ENCODE results near the gene A1BG.
A peak's percentile ranks its signal among the peaks of the same experiment; 100 is the strongest.
"Not testable (repeated sequence)": the region's sequence is repeated elsewhere in the genome, so short reads cannot be mapped to it uniquely, and the experiment has no call there.

Gene A1BG

GRCh38 chr19:58380037-58380661 is 26.9 kb upstream of the A1BG start:
- Mint-ChIP-seq H3K4me1 (peaks cover 20 to 25% of the 10 kb centered on the region in 2 donors), H3K27ac (peak overlapping the region; percentile 97), H3K27me3 (no peaks in the 10 kb centered on the region), H3K4me3 (peak overlapping the region; percentile 91 to 94), H3K36me3 (peaks cover 4 to 6% of the 10 kb centered on the region in 2 donors), H3K9me3 (no peaks in the 10 kb centered on the region)
- ATAC-seq (replicated peaks), result peak in 1 of 2 donors; percentile 9
- DNase-seq, result no peak

- ATAC-seq (replicated peaks), result no peak
- Mint-ChIP-seq H3K36me3 (peaks cover 3 to 6% of the 10 kb centered on the region in 2 donors), H3K4me1 (peaks cover 20 to 24% of the 10 kb centered on the region in 2 donors), H3K9me3 (no peaks in the 10 kb centered on the region), H3K27me3 (no peaks in the 10 kb centered on the region), H3K4me3 (peak overlapping the region; percentile 91 to 94), H3K27ac (peak overlapping the region; percentile 97)
- no peak for DNase-seq
Observed at GRCh38 chr19:58379246-58379645, 26.0 kb upstream of the A1BG start.

- H3K27me3 Mint-ChIP-seq; H3K36me3 Mint-ChIP-seq; DNase-seq; ATAC-seq (replicated peaks); H3K27ac Mint-ChIP-seq; H3K9me3 Mint-ChIP-seq; H3K4me3 Mint-ChIP-seq: not testable (repeated sequence)
- peaks cover 13 to 15% of the 10 kb centered on the region in 2 donors for H3K4me1 Mint-ChIP-seq
Observed at GRCh38 chr19:58376724-58377123, 23.4 kb upstream of the A1BG start.

GRCh38 chr19:58374200-58374599 is 20.9 kb upstream of the A1BG start:
- ATAC-seq (replicated peaks), result no peak
- H3K4me3 Mint-ChIP-seq, result no peak overlapping the region
- H3K4me1 Mint-ChIP-seq, result peaks cover 2 to 5% of the 10 kb centered on the region in 2 donors
- H3K27ac Mint-ChIP-seq, result no peak overlapping the region
- H3K27me3 Mint-ChIP-seq, result no peaks in the 10 kb centered on the region
- no peak for DNase-seq
- no peaks in the 10 kb centered on the region for H3K9me3 Mint-ChIP-seq
- peaks cover 4 to 5% of the 10 kb centered on the region in 2 donors for H3K36me3 Mint-ChIP-seq

DNA sequence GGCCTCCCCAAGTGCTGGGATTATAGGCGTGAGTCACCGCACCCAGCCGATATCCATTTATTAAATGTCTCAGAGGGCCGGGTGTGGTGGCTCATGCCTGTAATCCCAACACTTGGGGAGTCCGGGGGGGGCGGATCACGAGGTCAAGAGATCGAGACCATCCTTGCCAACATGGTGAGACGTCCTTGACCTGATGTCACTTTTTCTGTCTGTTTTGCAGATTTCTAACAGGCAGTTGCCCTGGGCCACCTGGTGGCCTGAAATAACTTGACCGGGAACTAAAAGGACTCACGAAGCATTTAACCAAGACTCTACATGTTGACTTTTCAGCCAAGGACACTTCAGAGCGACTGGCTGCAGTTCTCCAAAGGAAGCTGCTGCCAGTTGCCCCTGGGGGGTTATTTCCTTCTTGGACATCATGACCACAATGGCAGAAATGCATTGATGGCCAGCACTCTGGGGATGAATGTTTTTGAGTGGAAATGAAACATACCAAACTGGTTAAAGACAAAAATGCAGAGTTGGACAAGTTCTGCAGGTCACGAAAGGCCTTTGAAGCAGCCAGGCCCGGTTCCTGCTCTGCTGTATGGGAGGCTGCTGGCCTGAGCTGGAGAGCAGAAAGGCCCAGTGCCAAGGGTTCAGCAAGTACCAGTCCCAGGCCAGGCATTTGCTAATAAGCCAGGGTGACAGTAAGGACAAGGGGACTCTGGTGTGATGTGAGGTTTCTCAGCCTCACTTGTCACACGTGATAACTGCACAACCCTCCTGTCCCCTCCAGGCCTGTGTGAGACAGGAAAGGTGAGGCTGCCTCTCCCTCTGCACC is 19.2 kb upstream of the A1BG start:
- Mint-ChIP-seq H3K27me3 (no peaks in the 10 kb centered on the region), H3K36me3 (peaks cover 4 to 5% of the 10 kb centered on the region in 2 donors), H3K4me3 (no peak overlapping the region), H3K9me3 (no peaks in the 10 kb centered on the region), H3K27ac (no peak overlapping the region), H3K4me1 (peaks cover 0 to 5% of the 10 kb centered on the region in 2 donors)
- DNase-seq (no peak), ATAC-seq (replicated peaks) (no peak)

- Mint-ChIP-seq H3K36me3 (peaks cover 9 to 11% of the 10 kb centered on the region in 2 donors), H3K27ac (no peak overlapping the region), H3K9me3 (no peaks in the 10 kb centered on the region), H3K4me3 (no peak overlapping the region), H3K4me1 (peaks cover 4 to 17% of the 10 kb centered on the region in 2 donors), H3K27me3 (no peaks in the 10 kb centered on the region)
- ATAC-seq (replicated peaks) (no peak), DNase-seq (no peak)
Observed at GRCh38 chr19:58368561-58369360, 15.5 kb upstream of the A1BG start.

GRCh38 chr19:58367698-58368454 is 14.6 kb upstream of the A1BG start:
- H3K4me1 Mint-ChIP-seq, result peaks cover 5 to 19% of the 10 kb centered on the region in 2 donors
- no peaks in the 10 kb centered on the region for H3K9me3 Mint-ChIP-seq
- DNase-seq (no peak), ATAC-seq (replicated peaks) (no peak)
- H3K27me3 Mint-ChIP-seq, result no peaks in the 10 kb centered on the region
- H3K27ac Mint-ChIP-seq, result no peak overlapping the region
- no peak overlapping the region for H3K4me3 Mint-ChIP-seq
- H3K36me3 Mint-ChIP-seq, result peaks cover 9 to 11% of the 10 kb centered on the region in 2 donors

- no peak overlapping the region for H3K27ac Mint-ChIP-seq
- no peak for ATAC-seq (replicated peaks)
- H3K36me3 Mint-ChIP-seq, result peaks cover 9 to 15% of the 10 kb centered on the region in 2 donors
- H3K9me3 Mint-ChIP-seq, result no peaks in the 10 kb centered on the region
- H3K4me1 Mint-ChIP-seq, result peaks cover 11 to 24% of the 10 kb centered on the region in 2 donors
- H3K27me3 Mint-ChIP-seq, result no peaks in the 10 kb centered on the region
- H3K4me3 Mint-ChIP-seq, result no peak overlapping the region
- DNase-seq, result no peak
Observed at GRCh38 chr19:58366585-58367430, 13.5 kb upstream of the A1BG start.

DNA sequence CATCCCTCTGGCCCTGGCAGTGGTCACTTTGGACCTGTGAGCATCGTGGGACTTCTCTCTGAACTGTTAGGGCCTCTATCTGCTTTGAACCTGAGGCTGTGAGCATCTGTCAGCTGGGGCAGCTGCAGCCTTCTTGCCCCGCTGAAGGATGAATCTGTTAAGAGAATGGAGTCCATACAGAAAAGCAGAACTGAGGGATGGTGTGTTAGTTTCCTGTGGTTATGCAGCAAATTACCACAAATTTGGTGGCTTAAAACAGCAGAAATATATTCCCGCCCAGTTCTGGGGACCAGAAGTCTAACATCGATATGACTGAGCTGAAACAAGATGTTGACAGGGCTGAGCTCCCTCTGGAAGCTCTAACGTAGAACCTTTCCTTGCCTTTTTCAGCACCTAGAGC is 10.9 kb upstream of the A1BG start:
- Mint-ChIP-seq H3K4me1 (peaks cover 14 to 29% of the 10 kb centered on the region in 2 donors), H3K4me3 (peak overlapping the region; percentile 32 to 67), H3K9me3 (no peaks in the 10 kb centered on the region), H3K27ac (peak overlapping the region; percentile 53), H3K36me3 (peaks cover 4 to 13% of the 10 kb centered on the region in 2 donors), H3K27me3 (no peaks in the 10 kb centered on the region)
- DNase-seq, result no peak
- peak; percentile 7 to 14 for ATAC-seq (replicated peaks)

GRCh38 chr19:58362272-58362994 is 9.1 kb upstream of the A1BG start, which contains the start of gene ZNF497:
TSS of gene ZNF497 (minus strand) at chr19:58362751. CDS start at chr19:58357635, 5,116 bp downstream.
- peak within 1 kb of the TSS; percentile 90 to 93 for H3K4me3 Mint-ChIP-seq
- ATAC-seq (replicated peaks) (peak; percentile 87), DNase-seq (peak; percentile 97)
- peaks cover 0 to 10% of the 10 kb centered on the region in 2 donors for H3K27me3 Mint-ChIP-seq
- no peaks in the 10 kb centered on the region for H3K9me3 Mint-ChIP-seq
- peak within 1 kb of the TSS; percentile 98 for H3K27ac Mint-ChIP-seq
- peaks cover 5 to 22% of the 10 kb centered on the region in 2 donors for H3K36me3 Mint-ChIP-seq
- H3K4me1 Mint-ChIP-seq, result peaks cover 17 to 29% of the 10 kb centered on the region in 2 donors

DNA sequence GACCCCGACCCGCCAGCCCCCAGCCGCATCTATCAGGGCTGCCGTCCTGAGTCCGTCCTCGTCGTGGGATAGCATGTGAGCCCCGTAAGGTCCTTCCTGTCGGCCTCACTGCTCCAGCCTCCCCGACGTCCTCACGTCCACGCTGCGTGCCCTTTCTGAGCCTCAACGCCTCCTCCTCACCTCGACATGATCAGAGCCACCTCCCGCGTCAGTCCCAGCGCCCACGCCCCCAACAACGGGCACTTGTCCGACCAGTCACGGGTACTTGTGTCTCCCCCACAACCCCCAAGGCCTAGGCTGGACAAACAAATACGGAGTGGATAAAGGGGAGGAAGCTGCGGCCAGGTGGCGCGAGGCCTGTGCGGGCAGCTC is 8.6 kb upstream of the A1BG start:
- Mint-ChIP-seq H3K27ac (peak overlapping the region; percentile 98), H3K36me3 (peaks cover 5 to 20% of the 10 kb centered on the region in 2 donors), H3K4me1 (peaks cover 17 to 32% of the 10 kb centered on the region in 2 donors), H3K27me3 (peaks cover 0 to 12% of the 10 kb centered on the region in 2 donors), H3K4me3 (peak overlapping the region; percentile 90 to 93), H3K9me3 (no peaks in the 10 kb centered on the region)
- DNase-seq (peak; percentile 75), ATAC-seq (replicated peaks) (peak; percentile 50 to 59)

DNA sequence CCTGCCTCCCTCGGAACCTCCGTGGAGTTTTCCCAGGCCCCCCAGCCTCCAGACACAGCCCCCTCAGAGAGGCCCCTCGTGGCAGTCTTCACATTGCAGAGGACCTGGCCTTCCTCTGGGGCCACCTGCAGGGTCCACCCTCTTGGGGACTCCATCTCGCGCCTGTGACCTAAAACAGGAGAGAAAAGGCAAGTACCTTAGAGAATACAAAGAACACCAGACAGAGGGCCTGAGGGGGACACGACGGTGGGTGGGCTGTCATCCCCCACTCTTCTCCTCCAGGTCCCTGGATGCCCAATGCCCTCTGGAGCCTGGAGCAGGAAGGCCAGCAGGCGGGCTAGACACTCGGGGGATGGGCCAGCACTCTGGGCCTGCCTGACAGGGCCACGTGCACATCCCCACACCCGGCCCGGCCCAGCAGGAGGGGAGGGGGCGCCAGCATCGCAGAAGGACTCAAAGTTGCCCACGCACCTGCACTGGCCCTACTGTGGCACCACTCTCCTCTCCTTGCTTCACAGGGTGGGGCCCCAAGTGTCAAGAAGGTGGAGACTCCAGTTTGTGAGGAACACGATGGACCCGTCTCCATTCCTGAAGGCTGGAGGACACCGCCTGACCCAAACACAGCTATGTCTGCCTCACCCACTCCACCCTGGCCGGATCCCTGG is 4.3 kb upstream of the A1BG start:
- Mint-ChIP-seq H3K9me3 (no peaks in the 10 kb centered on the region), H3K27ac (peak overlapping the region; percentile 25), H3K36me3 (peaks cover 13 to 29% of the 10 kb centered on the region in 2 donors), H3K4me1 (peaks cover 14 to 27% of the 10 kb centered on the region in 2 donors), H3K27me3 (peaks cover 0 to 12% of the 10 kb centered on the region in 2 donors), H3K4me3 (peak overlapping the region in 1 of 2 donors; percentile 22)
- ATAC-seq (replicated peaks) (no peak), DNase-seq (no peak)

Data from stimulated activated naive B cell treated with anti-CD40 and anti-IgM and Interleukin-4, amounts not matched to agents 10 μg/mL and 1 μg/mL and 100 μg/mL, for 72 hours (primary cell).